ENCODE results near the gene ANLN. TPM values are rescaled to one million over a fixed set of nuclear protein-coding genes. Genes with fewer than 3 reads are reported as not detected.

The ANLN gene
- total and polyA plus RNA-seq, 2 donors, result 3.1 to 28.8 TPM

DNA sequence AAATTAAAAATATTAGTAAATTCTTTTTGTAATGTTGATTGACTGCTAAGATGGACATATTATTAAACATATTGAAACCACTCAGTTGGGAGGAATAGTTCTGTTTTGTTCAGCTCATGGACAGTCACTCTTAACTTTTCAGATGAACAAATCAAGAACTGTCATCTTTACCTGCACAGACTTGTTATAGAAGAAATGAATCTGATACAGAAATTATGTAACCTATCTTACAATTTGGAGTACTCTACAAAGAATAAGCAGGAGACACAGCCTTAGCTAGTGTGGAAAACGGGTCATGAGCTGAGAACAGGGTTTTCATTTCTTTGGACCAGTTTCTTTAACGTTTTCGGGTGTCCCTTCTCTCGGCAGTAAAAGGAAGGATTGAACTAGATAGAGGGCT lies 1.2 kb upstream of the ANLN start:
- Histone ChIP-seq H3K27ac (ENCODE audit: low read depth in 1 of 2, low read length in 1 of 2) (peak overlapping the region in 1 of 2 donors; percentile 73), H3K9me3 (ENCODE audit: control insufficient read depth in 2 of 2, insufficient read depth in 1 of 2, low read length in 1 of 2) (no peaks in the 10 kb centered on the region), H3K27me3 (ENCODE audit: control insufficient read depth in 2 of 2, insufficient read depth in 1 of 2, low read length in 1 of 2) (no peaks in the 10 kb centered on the region), H3K4me1 (ENCODE audit: control insufficient read depth in 2 of 2, insufficient read depth in 2 of 2, low read length in 2 of 2) (peaks cover 11 to 14% of the 10 kb centered on the region in 2 donors), H3K36me3 (ENCODE audit: control insufficient read depth in 2 of 2, insufficient read depth in 2 of 2, low read length in 1 of 2) (peaks cover 0 to 3% of the 10 kb centered on the region in 2 donors), H3K4me3 (ENCODE audit: low read length in 2 of 2) (no peak overlapping the region)
- DNase-seq (ENCODE audit: low read depth in 6 of 9, low spot score in 9 of 9), result no peak
- 94% methylated on average over 4 of the region's 4 CpGs for WGBS

DNA sequence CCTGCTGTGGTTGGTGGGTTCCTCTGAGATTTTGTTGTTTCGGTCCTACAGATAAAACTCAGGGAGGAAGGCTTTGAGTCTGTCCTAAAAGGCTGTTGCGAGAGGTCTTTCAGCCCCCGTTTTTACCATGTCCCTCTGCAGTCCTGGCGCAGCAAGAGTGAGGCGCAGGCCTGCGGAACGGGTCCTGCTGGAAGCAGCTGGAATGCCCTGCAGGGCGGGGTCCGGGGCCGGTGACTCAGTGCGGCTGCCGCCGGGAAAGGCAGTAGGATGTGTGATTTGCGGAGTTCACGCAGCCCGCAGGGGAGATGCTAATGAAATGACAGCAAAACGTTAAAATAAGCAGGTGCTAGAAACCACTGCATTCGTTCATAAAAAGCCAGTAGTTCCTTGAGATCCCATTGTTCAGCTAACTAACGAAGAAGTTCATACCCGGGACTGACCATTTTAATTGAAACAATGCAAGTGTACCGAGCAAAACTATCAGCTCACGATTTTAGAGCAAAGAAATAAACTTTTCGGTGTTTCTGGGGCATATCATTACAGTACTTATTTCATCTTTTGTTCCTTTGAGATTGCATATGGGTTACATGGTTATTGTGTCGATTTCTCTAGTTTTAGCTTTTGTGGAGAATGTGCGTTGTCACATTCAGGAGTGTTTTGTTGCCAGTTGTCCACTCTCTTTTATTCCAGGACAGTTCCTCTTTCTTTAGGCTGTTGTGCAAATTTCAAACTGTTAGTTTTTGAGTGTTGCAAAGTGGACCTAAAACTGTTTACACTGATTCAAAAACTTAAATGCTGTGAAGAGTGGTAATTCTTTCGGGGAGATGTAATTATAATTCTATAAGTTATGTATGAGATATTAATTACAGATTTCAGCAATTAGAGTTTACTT lies 783 bp downstream of the ANLN start:
- 3% methylated on average over 26 of the region's 26 CpGs for WGBS
- H3K9me3 ChIP-seq (ENCODE audit: control insufficient read depth in 2 of 2, insufficient read depth in 1 of 2, low read length in 1 of 2), result no peaks in the 10 kb centered on the region
- peak overlapping the region; percentile 60 to 91 for H3K27ac ChIP-seq (ENCODE audit: low read depth in 1 of 2, low read length in 1 of 2)
- peak overlapping the region; percentile 89 to 91 for H3K4me3 ChIP-seq (ENCODE audit: low read length in 2 of 2)
- H3K36me3 ChIP-seq (ENCODE audit: control insufficient read depth in 2 of 2, insufficient read depth in 2 of 2, low read length in 1 of 2), result peaks cover under 1 to 4% of the 10 kb centered on the region in 2 donors
- H3K4me1 ChIP-seq (ENCODE audit: control insufficient read depth in 2 of 2, insufficient read depth in 2 of 2, low read length in 2 of 2), result peaks cover 14 to 18% of the 10 kb centered on the region in 2 donors
- DNase-seq (ENCODE audit: low read depth in 6 of 9, low spot score in 9 of 9), result peak in 2 of 9 donors; percentile 39 to 43
- no peaks in the 10 kb centered on the region for H3K27me3 ChIP-seq (ENCODE audit: control insufficient read depth in 2 of 2, insufficient read depth in 1 of 2, low read length in 1 of 2)

DNA sequence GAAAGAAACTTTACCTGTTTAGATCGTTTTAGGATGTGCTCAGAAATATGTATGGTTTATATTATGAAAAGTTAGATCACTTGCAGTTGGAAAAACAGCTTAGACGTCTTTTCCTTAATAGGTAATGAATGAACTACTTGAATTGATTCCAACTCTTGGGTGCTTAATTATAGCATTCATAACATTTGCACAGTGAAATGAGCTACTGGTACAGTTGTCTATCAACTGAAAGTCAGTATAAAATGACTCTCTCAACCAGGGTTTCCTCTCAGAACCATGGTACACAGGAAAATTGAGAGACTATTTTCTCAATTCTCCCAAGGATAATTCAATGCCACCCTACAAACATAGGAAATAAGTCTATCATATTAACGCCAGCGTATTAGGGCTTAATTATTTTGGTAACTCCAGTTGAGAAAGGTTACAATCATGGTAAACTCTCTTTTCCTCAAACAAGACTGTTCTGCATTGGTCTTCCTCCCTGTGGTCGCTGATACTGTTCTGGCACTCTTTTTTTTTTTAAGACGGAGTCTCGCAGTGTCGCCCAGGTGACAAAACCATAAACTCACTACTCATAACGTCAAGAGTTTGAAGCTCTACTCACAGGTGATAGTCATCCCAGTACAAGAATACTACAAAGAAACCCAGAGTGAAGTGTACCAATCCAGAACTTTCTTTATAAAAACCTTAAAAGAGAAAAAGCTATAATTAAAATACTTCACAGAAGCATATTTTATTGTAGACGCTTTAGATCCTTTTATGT lies 2.0 kb downstream of the ANLN start:
- Histone ChIP-seq H3K27ac (ENCODE audit: low read depth in 1 of 2, low read length in 1 of 2) (peak overlapping the region in 1 of 2 donors; percentile 72), H3K9me3 (ENCODE audit: control insufficient read depth in 2 of 2, insufficient read depth in 1 of 2, low read length in 1 of 2) (no peaks in the 10 kb centered on the region)

GRCh38 chr7:36393826-36394225 lies 4.2 kb downstream of the ANLN start:
- H3K4me1 ChIP-seq (ENCODE audit: control insufficient read depth in 2 of 2, insufficient read depth in 2 of 2, low read length in 2 of 2), result peaks cover 14 to 15% of the 10 kb centered on the region in 2 donors
- no peaks in the 10 kb centered on the region for H3K27me3 ChIP-seq (ENCODE audit: control insufficient read depth in 2 of 2, insufficient read depth in 1 of 2, low read length in 1 of 2)
- H3K4me3 ChIP-seq (ENCODE audit: low read length in 2 of 2), result no peak overlapping the region
- peak overlapping the region in 1 of 2 donors; percentile 40 for H3K27ac ChIP-seq (ENCODE audit: low read depth in 1 of 2, low read length in 1 of 2)
- no peak for DNase-seq (ENCODE audit: low read depth in 6 of 9, low spot score in 9 of 9)
- 92% methylated on average over 1 of the region's 1 CpG for WGBS
- no peaks in the 10 kb centered on the region for H3K9me3 ChIP-seq (ENCODE audit: control insufficient read depth in 2 of 2, insufficient read depth in 1 of 2, low read length in 1 of 2)
- H3K36me3 ChIP-seq (ENCODE audit: control insufficient read depth in 2 of 2, insufficient read depth in 2 of 2, low read length in 1 of 2), result peaks cover 14 to 28% of the 10 kb centered on the region in 2 donors

More for the DNA sequence above, 2.0 kb downstream of the ANLN start:
- WGBS, result 21% methylated on average over 10 of the region's 10 CpGs
- peaks cover 11 to 12% of the 10 kb centered on the region in 2 donors for H3K36me3 ChIP-seq (ENCODE audit: control insufficient read depth in 2 of 2, insufficient read depth in 2 of 2, low read length in 1 of 2)
- H3K4me1 ChIP-seq (ENCODE audit: control insufficient read depth in 2 of 2, insufficient read depth in 2 of 2, low read length in 2 of 2), result peaks cover 14 to 18% of the 10 kb centered on the region in 2 donors
- peak in 6 of 9 donors; percentile 31 to 66 (median 38) for DNase-seq (ENCODE audit: low read depth in 6 of 9, low spot score in 9 of 9)
- no peaks in the 10 kb centered on the region for H3K27me3 ChIP-seq (ENCODE audit: control insufficient read depth in 2 of 2, insufficient read depth in 1 of 2, low read length in 1 of 2)
- H3K4me3 ChIP-seq (ENCODE audit: low read length in 2 of 2), result peak overlapping the region in 1 of 2 donors; percentile 89

- Histone ChIP-seq H3K9me3 (ENCODE audit: control insufficient read depth in 2 of 2, insufficient read depth in 1 of 2, low read length in 1 of 2) (no peaks in the 10 kb centered on the region), H3K4me1 (ENCODE audit: control insufficient read depth in 2 of 2, insufficient read depth in 2 of 2, low read length in 2 of 2) (peaks cover 10% of the 10 kb centered on the region in 2 donors), H3K4me3 (ENCODE audit: low read length in 2 of 2) (no peak overlapping the region), H3K36me3 (ENCODE audit: control insufficient read depth in 2 of 2, insufficient read depth in 2 of 2, low read length in 1 of 2) (peaks cover 18 to 37% of the 10 kb centered on the region in 2 donors), H3K27me3 (ENCODE audit: control insufficient read depth in 2 of 2, insufficient read depth in 1 of 2, low read length in 1 of 2) (no peaks in the 10 kb centered on the region), H3K27ac (ENCODE audit: low read depth in 1 of 2, low read length in 1 of 2) (no peak overlapping the region)
- DNase-seq (ENCODE audit: low read depth in 6 of 9, low spot score in 9 of 9), result no peak
- 99% methylated on average over 1 of the region's 1 CpG for WGBS
Measured at GRCh38 chr7:36395171-36395894, 5.7 kb downstream of the ANLN start.

GRCh38 chr7:36396150-36396549 lies 6.5 kb downstream of the ANLN start:
- no peaks in the 10 kb centered on the region for H3K9me3 ChIP-seq (ENCODE audit: control insufficient read depth in 2 of 2, insufficient read depth in 1 of 2, low read length in 1 of 2)

DNA sequence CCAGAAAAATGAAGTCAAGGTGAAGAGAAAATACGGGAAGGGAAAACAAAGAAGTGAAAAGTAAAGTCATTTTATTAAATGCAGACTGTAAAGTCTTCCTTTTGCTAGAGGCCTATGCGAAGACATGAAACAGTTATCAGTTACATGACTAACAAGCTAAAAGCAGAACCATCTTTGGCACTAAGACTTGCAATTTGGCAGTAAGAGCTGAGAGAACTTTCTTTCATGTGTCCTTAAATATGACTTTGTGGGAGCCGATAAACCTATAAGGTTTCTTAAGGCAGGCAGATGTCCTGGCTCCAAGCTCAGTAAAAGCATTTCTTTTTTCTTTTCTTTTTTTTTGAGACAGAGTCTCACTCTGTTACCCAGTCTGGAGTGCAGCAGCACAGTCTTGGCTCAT lies 10.4 kb downstream of the ANLN start:
- no peak overlapping the region for H3K4me3 ChIP-seq (ENCODE audit: low read length in 2 of 2)
- no peaks in the 10 kb centered on the region for H3K9me3 ChIP-seq (ENCODE audit: control insufficient read depth in 2 of 2, insufficient read depth in 1 of 2, low read length in 1 of 2)
- H3K36me3 ChIP-seq (ENCODE audit: control insufficient read depth in 2 of 2, insufficient read depth in 2 of 2, low read length in 1 of 2), result peaks cover 38 to 73% of the 10 kb centered on the region in 2 donors

More at GRCh38 chr7:36396150-36396549, 6.5 kb downstream of the ANLN start:
- no peak for DNase-seq (ENCODE audit: low read depth in 6 of 9, low spot score in 9 of 9)
- Histone ChIP-seq H3K4me1 (ENCODE audit: control insufficient read depth in 2 of 2, insufficient read depth in 2 of 2, low read length in 2 of 2) (peaks cover 8 to 10% of the 10 kb centered on the region in 2 donors), H3K4me3 (ENCODE audit: low read length in 2 of 2) (no peak overlapping the region), H3K36me3 (ENCODE audit: control insufficient read depth in 2 of 2, insufficient read depth in 2 of 2, low read length in 1 of 2) (peaks cover 22 to 44% of the 10 kb centered on the region in 2 donors), H3K27ac (ENCODE audit: low read depth in 1 of 2, low read length in 1 of 2) (no peak overlapping the region), H3K27me3 (ENCODE audit: control insufficient read depth in 2 of 2, insufficient read depth in 1 of 2, low read length in 1 of 2) (no peaks in the 10 kb centered on the region)
- WGBS, result 88% methylated on average over 4 of the region's 4 CpGs

GRCh38 chr7:36400606-36401005 lies 10.9 kb downstream of the ANLN start:
- Histone ChIP-seq H3K4me3 (ENCODE audit: low read length in 2 of 2) (no peak overlapping the region), H3K9me3 (ENCODE audit: control insufficient read depth in 2 of 2, insufficient read depth in 1 of 2, low read length in 1 of 2) (no peaks in the 10 kb centered on the region), H3K27me3 (ENCODE audit: control insufficient read depth in 2 of 2, insufficient read depth in 1 of 2, low read length in 1 of 2) (no peaks in the 10 kb centered on the region), H3K27ac (ENCODE audit: low read depth in 1 of 2, low read length in 1 of 2) (no peak overlapping the region), H3K36me3 (ENCODE audit: control insufficient read depth in 2 of 2, insufficient read depth in 2 of 2, low read length in 1 of 2) (peaks cover 35 to 77% of the 10 kb centered on the region in 2 donors), H3K4me1 (ENCODE audit: control insufficient read depth in 2 of 2, insufficient read depth in 2 of 2, low read length in 2 of 2) (no peaks in the 10 kb centered on the region)
- no peak for DNase-seq (ENCODE audit: low read depth in 6 of 9, low spot score in 9 of 9)
- 96% methylated on average over 3 of the region's 3 CpGs for WGBS

More for the DNA sequence above, 10.4 kb downstream of the ANLN start:
- Histone ChIP-seq H3K27ac (ENCODE audit: low read depth in 1 of 2, low read length in 1 of 2) (no peak overlapping the region), H3K27me3 (ENCODE audit: control insufficient read depth in 2 of 2, insufficient read depth in 1 of 2, low read length in 1 of 2) (no peaks in the 10 kb centered on the region), H3K4me1 (ENCODE audit: control insufficient read depth in 2 of 2, insufficient read depth in 2 of 2, low read length in 2 of 2) (no peaks in the 10 kb centered on the region)
- 95% methylated on average over 3 of the region's 3 CpGs for WGBS
- peak in 1 of 9 donors; percentile 28 for DNase-seq (ENCODE audit: low read depth in 6 of 9, low spot score in 9 of 9)
